GM04503 (cell line): ENCODE results near the gene DSCAML1.
"Not testable (repeated sequence)": the region's sequence is repeated elsewhere in the genome, so short reads cannot be mapped to it uniquely, and the experiment has no call there.

Experiments used
- DNase-seq: peaks from one replicate; pipeline ENCODE4 v3.0.0-alpha.2; 2012; ENCODE audit warnings: low read depth

The DSCAML1 gene

GRCh38 chr11:117792992-117793391, 4.0 kb downstream of the DSCAML1 start:
- no peak for DNase-seq

GRCh38 chr11:117792241-117792640, 4.8 kb downstream of the DSCAML1 start:
- no peak for DNase-seq

GRCh38 chr11:117790279-117790678, 6.7 kb downstream of the DSCAML1 start:
- no peak for DNase-seq

- no peak for DNase-seq
Observed at GRCh38 chr11:117789241-117789640, 7.8 kb downstream of the DSCAML1 start.

- no peak for DNase-seq
Observed at GRCh38 chr11:117786135-117786870, 10.7 kb downstream of the DSCAML1 start.

- DNase-seq, result no peak
Observed at GRCh38 chr11:117782101-117782500, 14.9 kb downstream of the DSCAML1 start.

- DNase-seq, result no peak
Observed at GRCh38 chr11:117781627-117782026, 15.4 kb downstream of the DSCAML1 start.

GRCh38 chr11:117780456-117780855, 16.6 kb downstream of the DSCAML1 start:
- no peak for DNase-seq

- DNase-seq, result no peak
Observed at GRCh38 chr11:117774553-117774952, 22.5 kb downstream of the DSCAML1 start.

GRCh38 chr11:117772360-117772759, 24.7 kb downstream of the DSCAML1 start:
- no peak for DNase-seq

GRCh38 chr11:117771841-117772240, 25.2 kb downstream of the DSCAML1 start:
- no peak for DNase-seq

GRCh38 chr11:117771197-117771596, 25.8 kb downstream of the DSCAML1 start:
- no peak for DNase-seq

GRCh38 chr11:117770061-117770460, 27.0 kb downstream of the DSCAML1 start:
- DNase-seq, result no peak

- DNase-seq, result no peak
Observed at GRCh38 chr11:117769533-117769932, 27.5 kb downstream of the DSCAML1 start.

GRCh38 chr11:117768506-117768905, 28.5 kb downstream of the DSCAML1 start:
- DNase-seq, result no peak

GRCh38 chr11:117767071-117767470, 29.9 kb downstream of the DSCAML1 start:
- no peak for DNase-seq

- DNase-seq, result no peak
Observed at GRCh38 chr11:117766576-117766975, 30.4 kb downstream of the DSCAML1 start.

GRCh38 chr11:117766026-117766425, 31.0 kb downstream of the DSCAML1 start:
- no peak for DNase-seq

- no peak for DNase-seq
Observed at GRCh38 chr11:117765068-117765467, 31.9 kb downstream of the DSCAML1 start.

- DNase-seq, result not testable (repeated sequence)
Observed at GRCh38 chr11:117763465-117763864, 33.6 kb downstream of the DSCAML1 start.

- DNase-seq, result no peak
Observed at GRCh38 chr11:117761993-117762392, 35.0 kb downstream of the DSCAML1 start.

GRCh38 chr11:117759305-117759704, 37.7 kb downstream of the DSCAML1 start:
- DNase-seq, result no peak

- DNase-seq, result no peak
Observed at GRCh38 chr11:117754030-117754429, 43.0 kb downstream of the DSCAML1 start.

GRCh38 chr11:117752721-117753237, 44.2 kb downstream of the DSCAML1 start:
- no peak for DNase-seq
